ENCODE measurements around the gene TCF25.

The TCF25 gene

GRCh38 chr16:89848974-89849373 is 24.4 kb upstream of the TCF25 start:
- no peak overlapping the region for H3K4me3 ChIP-seq (replicated peaks; ENCODE audit: low read depth, low read length)
- no peak for TF ChIP-seq CTCF (IDR thresholded peaks at IDR 0.05; ENCODE audit: low read length, missing control alignments)
- no peak for DNase-seq (ENCODE audit: low read depth)

GRCh38 chr16:89853306-89853993 is 19.9 kb upstream of the TCF25 start:
- H3K4me3 ChIP-seq (replicated peaks; ENCODE audit: low read depth, low read length) = no peak overlapping the region
- DNase-seq (ENCODE audit: low read depth) = no peak
- TF ChIP-seq CTCF (IDR thresholded peaks at IDR 0.05; ENCODE audit: low read length, missing control alignments) = no peak

- TF ChIP-seq CTCF (IDR thresholded peaks at IDR 0.05; ENCODE audit: low read length, missing control alignments) = no peak
- H3K4me3 ChIP-seq (replicated peaks; ENCODE audit: low read depth, low read length) = no peak overlapping the region
These were observed 18.0 kb upstream of the TCF25 start for GRCh38 chr16:89855301-89855945.

DNA sequence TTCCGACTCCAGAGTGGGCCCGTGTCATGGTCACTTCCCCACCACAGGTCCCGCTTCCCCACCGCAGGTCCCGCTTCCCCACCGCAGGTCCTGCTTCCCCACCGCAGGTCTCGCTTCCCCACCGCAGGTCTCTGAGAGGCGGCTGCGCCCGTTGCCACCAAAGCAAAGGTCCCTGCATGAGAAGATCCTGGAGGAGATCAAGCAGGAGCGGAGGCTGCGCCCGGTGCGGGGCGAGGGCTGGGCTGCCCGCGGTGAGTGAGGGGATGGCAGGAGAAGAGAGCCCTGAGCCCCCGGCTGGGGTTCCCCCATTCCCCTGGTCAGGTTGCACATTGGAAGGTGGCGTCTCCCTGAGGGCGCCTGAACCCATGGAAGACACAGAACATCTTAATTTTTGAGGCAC is 17.4 kb upstream of the TCF25 start:
- no peak for DNase-seq (ENCODE audit: low read depth)
- no peak overlapping the region for H3K4me3 ChIP-seq (replicated peaks; ENCODE audit: low read depth, low read length)
- no peak for TF ChIP-seq CTCF (IDR thresholded peaks at IDR 0.05; ENCODE audit: low read length, missing control alignments)

More at GRCh38 chr16:89855301-89855945, 18.0 kb upstream of the TCF25 start:
- no peak for DNase-seq (ENCODE audit: low read depth)

GRCh38 chr16:89858973-89859614 is 14.3 kb upstream of the TCF25 start:
- H3K4me3 ChIP-seq (replicated peaks; ENCODE audit: low read depth, low read length) = no peak overlapping the region
- DNase-seq (ENCODE audit: low read depth) = no peak
- TF ChIP-seq CTCF (IDR thresholded peaks at IDR 0.05; ENCODE audit: low read length, missing control alignments) = no peak

- TF ChIP-seq CTCF (IDR thresholded peaks at IDR 0.05; ENCODE audit: low read length, missing control alignments) = no peak
- no peak overlapping the region for H3K4me3 ChIP-seq (replicated peaks; ENCODE audit: low read depth, low read length)
- no peak for DNase-seq (ENCODE audit: low read depth)
These were observed 13.8 kb upstream of the TCF25 start for GRCh38 chr16:89859615-89860007.

Measured in fibroblast of pulmonary artery (primary cell).